ENCODE data around the gene IER5.

DNA sequence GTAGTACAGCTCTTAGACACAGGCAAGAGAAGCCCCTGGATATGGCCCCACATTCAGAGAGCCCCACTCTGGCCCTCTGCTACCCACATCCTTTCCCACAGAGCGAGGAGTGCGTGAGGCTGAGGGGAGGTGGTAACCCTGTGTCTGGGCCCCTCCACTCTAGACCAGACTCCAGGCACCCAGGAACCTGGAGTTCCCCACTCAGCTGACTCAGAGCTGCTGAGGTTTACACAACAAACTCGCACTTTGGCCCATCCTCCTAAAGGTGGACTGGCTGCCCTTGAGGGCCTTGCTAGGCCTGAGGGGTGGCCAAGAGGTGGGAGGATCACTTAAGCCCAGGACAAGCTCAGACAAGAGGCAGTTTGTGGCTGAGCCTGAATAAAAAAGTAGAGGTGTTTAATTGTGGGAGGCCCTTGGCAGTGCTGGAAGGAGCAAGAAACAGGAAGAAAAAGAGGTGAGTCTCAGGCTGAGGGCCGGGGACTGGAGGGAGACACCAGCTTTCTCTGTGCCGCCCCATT lies 44.0 kb upstream of the IER5 start:
- TF ChIP-seq YY1 (tag by site-specific recombination; IDR thresholded peaks at IDR 0.05) (no peak), ZNF830 (tag by site-specific recombination; IDR thresholded peaks at IDR 0.05; ENCODE audit: low read depth) (no peak), KLF16 (tag by site-specific recombination; IDR thresholded peaks at IDR 0.05) (no peak), ZNF239 (tag by site-specific recombination; IDR thresholded peaks at IDR 0.05) (no peak)
- TF ChIP-seq, protein P1, sequence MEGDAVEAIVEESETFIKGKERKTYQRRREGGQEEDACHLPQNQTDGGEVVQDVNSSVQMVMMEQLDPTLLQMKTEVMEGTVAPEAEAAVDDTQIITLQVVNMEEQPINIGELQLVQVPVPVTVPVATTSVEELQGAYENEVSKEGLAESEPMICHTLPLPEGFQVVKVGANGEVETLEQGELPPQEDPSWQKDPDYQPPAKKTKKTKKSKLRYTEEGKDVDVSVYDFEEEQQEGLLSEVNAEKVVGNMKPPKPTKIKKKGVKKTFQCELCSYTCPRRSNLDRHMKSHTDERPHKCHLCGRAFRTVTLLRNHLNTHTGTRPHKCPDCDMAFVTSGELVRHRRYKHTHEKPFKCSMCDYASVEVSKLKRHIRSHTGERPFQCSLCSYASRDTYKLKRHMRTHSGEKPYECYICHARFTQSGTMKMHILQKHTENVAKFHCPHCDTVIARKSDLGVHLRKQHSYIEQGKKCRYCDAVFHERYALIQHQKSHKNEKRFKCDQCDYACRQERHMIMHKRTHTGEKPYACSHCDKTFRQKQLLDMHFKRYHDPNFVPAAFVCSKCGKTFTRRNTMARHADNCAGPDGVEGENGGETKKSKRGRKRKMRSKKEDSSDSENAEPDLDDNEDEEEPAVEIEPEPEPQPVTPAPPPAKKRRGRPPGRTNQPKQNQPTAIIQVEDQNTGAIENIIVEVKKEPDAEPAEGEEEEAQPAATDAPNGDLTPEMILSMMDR (tag by site-specific recombination; IDR thresholded peaks at IDR 0.05), result no peak
- TF ChIP-seq, protein P2, sequence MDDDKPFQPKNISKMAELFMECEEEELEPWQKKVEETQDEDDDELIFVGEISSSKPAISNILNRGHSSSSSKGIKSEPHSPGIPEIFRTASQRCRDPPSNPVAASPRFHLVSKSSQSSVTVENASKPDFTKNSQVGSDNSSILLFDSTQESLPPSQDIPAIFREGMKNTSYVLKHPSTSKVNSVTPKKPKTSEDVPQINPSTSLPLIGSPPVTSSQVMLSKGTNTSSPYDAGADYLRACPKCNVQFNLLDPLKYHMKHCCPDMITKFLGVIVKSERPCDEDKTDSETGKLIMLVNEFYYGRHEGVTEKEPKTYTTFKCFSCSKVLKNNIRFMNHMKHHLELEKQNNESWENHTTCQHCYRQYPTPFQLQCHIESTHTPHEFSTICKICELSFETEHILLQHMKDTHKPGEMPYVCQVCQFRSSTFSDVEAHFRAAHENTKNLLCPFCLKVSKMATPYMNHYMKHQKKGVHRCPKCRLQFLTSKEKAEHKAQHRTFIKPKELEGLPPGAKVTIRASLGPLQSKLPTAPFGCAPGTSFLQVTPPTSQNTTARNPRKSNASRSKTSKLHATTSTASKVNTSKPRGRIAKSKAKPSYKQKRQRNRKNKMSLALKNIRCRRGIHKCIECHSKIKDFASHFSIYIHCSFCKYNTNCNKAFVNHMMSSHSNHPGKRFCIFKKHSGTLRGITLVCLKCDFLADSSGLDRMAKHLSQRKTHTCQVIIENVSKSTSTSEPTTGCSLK (tag by site-specific recombination; IDR thresholded peaks at IDR 0.05), result no peak
- TF ChIP-seq, protein P3, sequence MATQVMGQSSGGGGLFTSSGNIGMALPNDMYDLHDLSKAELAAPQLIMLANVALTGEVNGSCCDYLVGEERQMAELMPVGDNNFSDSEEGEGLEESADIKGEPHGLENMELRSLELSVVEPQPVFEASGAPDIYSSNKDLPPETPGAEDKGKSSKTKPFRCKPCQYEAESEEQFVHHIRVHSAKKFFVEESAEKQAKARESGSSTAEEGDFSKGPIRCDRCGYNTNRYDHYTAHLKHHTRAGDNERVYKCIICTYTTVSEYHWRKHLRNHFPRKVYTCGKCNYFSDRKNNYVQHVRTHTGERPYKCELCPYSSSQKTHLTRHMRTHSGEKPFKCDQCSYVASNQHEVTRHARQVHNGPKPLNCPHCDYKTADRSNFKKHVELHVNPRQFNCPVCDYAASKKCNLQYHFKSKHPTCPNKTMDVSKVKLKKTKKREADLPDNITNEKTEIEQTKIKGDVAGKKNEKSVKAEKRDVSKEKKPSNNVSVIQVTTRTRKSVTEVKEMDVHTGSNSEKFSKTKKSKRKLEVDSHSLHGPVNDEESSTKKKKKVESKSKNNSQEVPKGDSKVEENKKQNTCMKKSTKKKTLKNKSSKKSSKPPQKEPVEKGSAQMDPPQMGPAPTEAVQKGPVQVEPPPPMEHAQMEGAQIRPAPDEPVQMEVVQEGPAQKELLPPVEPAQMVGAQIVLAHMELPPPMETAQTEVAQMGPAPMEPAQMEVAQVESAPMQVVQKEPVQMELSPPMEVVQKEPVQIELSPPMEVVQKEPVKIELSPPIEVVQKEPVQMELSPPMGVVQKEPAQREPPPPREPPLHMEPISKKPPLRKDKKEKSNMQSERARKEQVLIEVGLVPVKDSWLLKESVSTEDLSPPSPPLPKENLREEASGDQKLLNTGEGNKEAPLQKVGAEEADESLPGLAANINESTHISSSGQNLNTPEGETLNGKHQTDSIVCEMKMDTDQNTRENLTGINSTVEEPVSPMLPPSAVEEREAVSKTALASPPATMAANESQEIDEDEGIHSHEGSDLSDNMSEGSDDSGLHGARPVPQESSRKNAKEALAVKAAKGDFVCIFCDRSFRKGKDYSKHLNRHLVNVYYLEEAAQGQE (tag by site-specific recombination; IDR thresholded peaks at IDR 0.05), result no peak
- TF ChIP-seq, protein P4, sequence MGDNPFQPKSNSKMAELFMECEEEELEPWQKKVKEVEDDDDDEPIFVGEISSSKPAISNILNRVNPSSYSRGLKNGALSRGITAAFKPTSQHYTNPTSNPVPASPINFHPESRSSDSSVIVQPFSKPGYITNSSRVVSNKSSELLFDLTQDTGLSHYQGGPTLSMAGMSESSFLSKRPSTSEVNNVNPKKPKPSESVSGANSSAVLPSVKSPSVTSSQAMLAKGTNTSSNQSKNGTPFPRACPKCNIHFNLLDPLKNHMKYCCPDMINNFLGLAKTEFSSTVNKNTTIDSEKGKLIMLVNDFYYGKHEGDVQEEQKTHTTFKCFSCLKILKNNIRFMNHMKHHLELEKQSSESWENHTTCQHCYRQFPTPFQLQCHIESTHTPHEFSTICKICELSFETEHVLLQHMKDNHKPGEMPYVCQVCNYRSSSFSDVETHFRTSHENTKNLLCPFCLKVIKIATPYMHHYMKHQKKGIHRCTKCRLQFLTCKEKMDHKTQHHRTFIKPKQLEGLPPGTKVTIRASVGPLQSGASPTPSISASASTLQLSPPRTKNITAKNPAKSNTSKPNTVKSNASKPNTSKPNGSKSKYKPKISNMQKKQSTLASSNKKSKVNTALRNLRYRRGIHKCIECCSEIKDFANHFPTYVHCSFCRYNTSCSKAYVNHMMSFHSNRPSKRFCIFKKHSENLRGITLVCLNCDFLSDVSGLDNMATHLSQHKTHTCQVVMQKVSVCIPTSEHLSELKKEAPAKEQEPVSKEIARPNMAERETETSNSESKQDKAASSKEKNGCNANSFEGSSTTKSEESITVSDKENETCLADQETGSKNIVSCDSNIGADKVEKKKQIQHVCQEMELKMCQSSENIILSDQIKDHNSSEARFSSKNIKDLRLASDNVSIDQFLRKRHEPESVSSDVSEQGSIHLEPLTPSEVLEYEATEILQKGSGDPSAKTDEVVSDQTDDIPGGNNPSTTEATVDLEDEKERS (tag by site-specific recombination; IDR thresholded peaks at IDR 0.05), result no peak

Data from HEK293 (cell line).